H1 (cell line): ENCODE measurements around the gene TAF13. TPM values are rescaled to one million over a fixed set of nuclear protein-coding genes. Genes with fewer than 3 reads are reported as not detected.

ENCODE experiments used
- ASH2L ChIP-seq: fragments of 200-600, 300-600 bp; sonication (generic); IDR thresholded peaks from one replicate; pipeline ENCODE4 v1.7.1; 2017; ENCODE audit warnings: low read length
- GTF2F1 ChIP-seq: IDR thresholded peaks from 2 replicates; pipeline ENCODE4 v1.6.1; 2012; ENCODE audit warnings: low read depth, low read length, improper control_type of control experiment, borderline replicate concordance
- NANOG ChIP-seq: IDR thresholded peaks from 2 replicates; pipeline ENCODE4 v1.6.1; 2011; ENCODE audit warnings: low read length, low read depth, mild to moderate bottlenecking, inconsistent platforms; ENCODE audit not compliant: insufficient read depth, poor library complexity, severe bottlenecking
- POU5F1 ChIP-seq: IDR thresholded peaks from 2 replicates; pipeline ENCODE4 v1.6.1; 2011; ENCODE audit warnings: low read depth, mild to moderate bottlenecking, low read length, moderate library complexity
- TBP ChIP-seq: IDR thresholded peaks from 2 replicates; pipeline ENCODE4 v1.6.1; 2011; ENCODE audit warnings: low read depth, low read length, improper control_type of control experiment
- polyA plus RNA-seq, 7 experiments: library from polyadenylated mRNA; depleted of rRNA in 3 of 7; stranded (reverse) in 5 of 7; unstranded in 2 of 7; fragments of >200 nt in 5 of 7; fragments of 200-250 nt in 2 of 7; gene quantifications; 1 replicate in 5 of 7; 2 replicates in 1 of 7; 4 replicates in 1 of 7; pipeline versions ENCODE4 v1.2.1 to v1.2.3, GENCODE V29; 2011 to 2013; ENCODE audit warnings: missing spikeins in 2 of 7, mixed read lengths in 2 of 7
- total RNA-seq: library from RNA; stranded (reverse); fragmentation: NEBNext Ultra II Directional; extraction: Animal tissue kit (Norgen Biotek cat#: 25700); gene quantifications from 2 replicates; pipeline ENCODE4 v1.2.1, GENCODE V29; 2021
- TF ChIP-seq, protein P1 (sequence below): IDR thresholded peaks from 2 replicates; pipeline ENCODE4 v1.6.1; 2011; ENCODE audit warnings: low read length, improper control_type of control experiment
- TF ChIP-seq, protein P2 (sequence below): IDR thresholded peaks from 2 replicates; pipeline ENCODE4 v1.6.1; 2012; ENCODE audit warnings: low read length, inconsistent platforms

Gene TAF13
- total and polyA plus RNA-seq, 2 of the 8 experiments (the other 6 are each of a cell fraction or from before 2014, with no cell fraction given), result 13.1 to 41.7 TPM

DNA sequence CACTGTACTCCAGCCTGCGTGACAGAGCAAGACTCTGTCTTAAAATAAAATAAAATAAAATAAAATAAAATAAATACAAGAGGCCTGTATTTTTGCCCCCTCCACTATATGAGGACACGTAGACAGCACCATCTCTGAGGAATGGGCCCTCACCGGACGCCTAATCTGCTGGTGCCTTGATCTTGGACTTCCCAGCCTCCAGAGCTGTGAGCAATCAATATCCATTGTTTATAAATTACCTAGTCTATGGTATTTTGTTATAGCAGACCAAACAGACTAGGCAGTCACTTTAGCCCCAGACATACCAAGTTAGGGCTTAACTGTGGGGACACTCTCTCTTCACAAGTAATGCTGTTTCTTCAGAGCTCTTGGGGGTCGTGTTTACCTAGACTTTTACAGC, 44.6 kb upstream of the TAF13 start (continued):
- TF ChIP-seq, protein P1, sequence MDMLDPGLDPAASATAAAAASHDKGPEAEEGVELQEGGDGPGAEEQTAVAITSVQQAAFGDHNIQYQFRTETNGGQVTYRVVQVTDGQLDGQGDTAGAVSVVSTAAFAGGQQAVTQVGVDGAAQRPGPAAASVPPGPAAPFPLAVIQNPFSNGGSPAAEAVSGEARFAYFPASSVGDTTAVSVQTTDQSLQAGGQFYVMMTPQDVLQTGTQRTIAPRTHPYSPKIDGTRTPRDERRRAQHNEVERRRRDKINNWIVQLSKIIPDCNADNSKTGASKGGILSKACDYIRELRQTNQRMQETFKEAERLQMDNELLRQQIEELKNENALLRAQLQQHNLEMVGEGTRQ, result no peak
- TF ChIP-seq POU5F1 (no peak), ASH2L (no peak), GTF2F1 (no peak), NANOG (no peak), TBP (no peak)
- TF ChIP-seq, protein P2, sequence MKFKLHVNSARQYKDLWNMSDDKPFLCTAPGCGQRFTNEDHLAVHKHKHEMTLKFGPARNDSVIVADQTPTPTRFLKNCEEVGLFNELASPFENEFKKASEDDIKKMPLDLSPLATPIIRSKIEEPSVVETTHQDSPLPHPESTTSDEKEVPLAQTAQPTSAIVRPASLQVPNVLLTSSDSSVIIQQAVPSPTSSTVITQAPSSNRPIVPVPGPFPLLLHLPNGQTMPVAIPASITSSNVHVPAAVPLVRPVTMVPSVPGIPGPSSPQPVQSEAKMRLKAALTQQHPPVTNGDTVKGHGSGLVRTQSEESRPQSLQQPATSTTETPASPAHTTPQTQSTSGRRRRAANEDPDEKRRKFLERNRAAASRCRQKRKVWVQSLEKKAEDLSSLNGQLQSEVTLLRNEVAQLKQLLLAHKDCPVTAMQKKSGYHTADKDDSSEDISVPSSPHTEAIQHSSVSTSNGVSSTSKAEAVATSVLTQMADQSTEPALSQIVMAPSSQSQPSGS, result no peak
